K562 (cell line): Measurements from ENCODE around the gene CBFA2T3. TPM values are rescaled to one million over a fixed set of nuclear protein-coding genes. Genes with fewer than 3 reads are reported as not detected.

Source experiments
- ATAC-seq: fragments of 200-7000 bp; cut with Tn5 transposase; 3 replicates; pipeline ENCODE4 v1.9.1; 2020; ENCODE audit warnings: moderate library complexity
- BruUV-seq: library from RNA; stranded (reverse); fragments of 400-500 nt; replicated peaks from 2 replicates; lab custom pipeline; 2021; lab: Mats Ljungman, UMichigan
- CTCF ChIA-PET: fragments of 300-600 bp; formaldehyde crosslinking; extraction: SDS; loops from one replicate; lab custom pipeline; 2021; ENCODE audit warnings: low intra/inter-chr PET ratio; lab: Yijun Ruan, JAX
- POLR2A ChIA-PET: fragments of 300-600, 350-650 bp; sonication (Branson Sonifier 250); formaldehyde crosslinking; extraction: SDS; loops from one replicate; lab custom pipeline; 2021; ENCODE audit warnings: antibody characterized with exemption, inconsistent platforms; lab: Yijun Ruan, JAX
- DNase-seq, 4 experiments: peaks; one replicate each; pipeline versions ENCODE4 v3.0.0 to v3.0.0-alpha.2; 2011 to 2018; ENCODE audit warnings: low spot score in 3 of 4, mixed read lengths in 3 of 4; ENCODE audit errors: extremely low read depth in 1 of 4
- FAIRE-seq: peaks from 2 replicates; lab custom pipeline; 2011; peaks lifted over from hg19 to GRCh38; lab: Jason Lieb, UNC
- H2AFZ ChIP-seq: 2 replicates; pipeline ENCODE4 v1.6.0; 2011; ENCODE audit warnings: low read depth, low read length, control low read depth, inconsistent platforms
- H3K27ac ChIP-seq: fragments of 200-600 bp; 3 replicates; pipeline ENCODE4 v1.8.0; 2011; ENCODE audit warnings: low read depth, mild to moderate bottlenecking, control low read depth, inconsistent platforms, low read length, moderate library complexity, mixed read lengths; ENCODE audit errors: extremely low read depth
- H3K27me3 ChIP-seq, 2 experiments: fragments of 300-600 bp in 1 of 2; 2 replicates in 1 of 2; 3 replicates in 1 of 2; pipeline versions ENCODE4 v1.6.0 to v1.8.0; 2011; ENCODE audit warnings: inconsistent platforms in 2 of 2, low read length in 2 of 2, mild to moderate bottlenecking in 1 of 2, mixed read lengths in 1 of 2, moderate library complexity in 1 of 2; ENCODE audit not compliant: control insufficient read depth in 2 of 2, insufficient read depth in 2 of 2
- H3K36me3 ChIP-seq: fragments of 300-600 bp; 3 replicates; pipeline ENCODE4 v1.8.0; 2011; ENCODE audit warnings: mild to moderate bottlenecking, low read length, inconsistent platforms; ENCODE audit not compliant: control insufficient read depth, insufficient read depth
- H3K4me1 ChIP-seq, 2 experiments: fragments of 200-600 bp in 1 of 2; replicated peaks in 1 of 2; 2 replicates in 1 of 2; 3 replicates in 1 of 2; pipeline versions ENCODE4 v1.5.1 to v1.8.0; 2011; ENCODE audit warnings: inconsistent platforms in 2 of 2, low read length in 2 of 2, mild to moderate bottlenecking in 1 of 2, mixed read lengths in 1 of 2, moderate library complexity in 1 of 2; ENCODE audit not compliant: control insufficient read depth in 2 of 2, insufficient read depth in 2 of 2
- H3K4me2 ChIP-seq: 2 replicates; pipeline ENCODE4 v1.6.1; 2011; ENCODE audit warnings: low read length, control low read depth, inconsistent platforms, mixed read lengths; ENCODE audit not compliant: insufficient read depth
- H3K4me3 ChIP-seq: fragments of 200-600 bp; sonication (generic), shearing (Covaris generic); 2 replicates; pipeline ENCODE4 v1.5.1; 2016; ENCODE audit warnings: control low read depth, inconsistent platforms
- H3K79me2 ChIP-seq: fragments of 200-600 bp; 3 replicates; pipeline ENCODE4 v1.8.0; 2011; ENCODE audit warnings: low read length, inconsistent platforms; ENCODE audit not compliant: control insufficient read depth, insufficient read depth
- H3K9ac ChIP-seq, 2 experiments: 2 replicates each; pipeline versions ENCODE4 v1.6.0 to v1.6.1; 2011; ENCODE audit warnings: low read depth in 2 of 2, low read length in 2 of 2, control low read depth in 1 of 2, inconsistent platforms in 1 of 2, mild to moderate bottlenecking in 1 of 2, mixed read lengths in 1 of 2; ENCODE audit not compliant: insufficient read depth in 1 of 2
- H3K9me1 ChIP-seq: one replicate; pipeline ENCODE4 v1.6.0; 2011; ENCODE audit warnings: inconsistent platforms, mild to moderate bottlenecking, low read length, moderate library complexity; ENCODE audit not compliant: control insufficient read depth, insufficient read depth
- H3K9me3 ChIP-seq: replicated peaks from 2 replicates; pipeline ENCODE4 v1.5.1; 2011; ENCODE audit warnings: low read depth, low read length, inconsistent platforms; ENCODE audit not compliant: control insufficient read depth, insufficient read depth
- H4K20me1 ChIP-seq: replicated peaks from 2 replicates; pipeline ENCODE4 v1.6.1; 2011; ENCODE audit warnings: low read length, inconsistent platforms, mixed read lengths; ENCODE audit not compliant: control insufficient read depth, insufficient read depth
- CEBPB ChIP-seq: fragments of 450-650 bp; IDR thresholded peaks from 2 replicates; pipeline ENCODE4 v1.6.1; 2016; ENCODE audit warnings: missing genetic modification characterization, missing compliant biosample characterization
- FIP1L1 ChIP-seq: fragments of 200-400 bp; formaldehyde crosslinking; IDR thresholded peaks from 2 replicates; pipeline ENCODE4 v1.6.1; 2018; ENCODE audit warnings: mild to moderate bottlenecking, low read depth, low read length; ENCODE audit not compliant: poor library complexity, severe bottlenecking
- POLR2A ChIP-seq: fragments of 450-650 bp; conservative IDR thresholded peaks from 2 replicates; pipeline ENCODE4 v1.6.1; 2016
- POLR2G ChIP-seq: fragments of 200-400 bp; formaldehyde crosslinking; IDR thresholded peaks from 2 replicates; pipeline ENCODE4 v1.6.1; 2017; ENCODE audit warnings: low read depth, mild to moderate bottlenecking, antibody characterized with exemption, low read length, moderate library complexity
- RBFOX2 ChIP-seq: fragments of 200-400 bp; formaldehyde crosslinking; IDR thresholded peaks from 2 replicates; pipeline ENCODE4 v1.6.1; 2017; ENCODE audit warnings: low read depth, mild to moderate bottlenecking, low read length, moderate library complexity
- STAT6 ChIP-seq: sonication (generic); formaldehyde crosslinking; IDR thresholded peaks from 2 replicates; pipeline ENCODE4 v1.8.1; 2023; ENCODE audit warnings: mild to moderate bottlenecking, missing genetic modification reagents
- THAP7 ChIP-seq: fragments of 250-450 bp; sonication (Bioruptor Pico); IDR thresholded peaks from 2 replicates; pipeline ENCODE4 v1.5.0; 2021
- USF1 ChIP-seq: sonication (generic); formaldehyde crosslinking; IDR thresholded peaks from 2 replicates; pipeline ENCODE4 v1.9.0; 2022; ENCODE audit warnings: mild to moderate bottlenecking, missing genetic modification reagents
- USF2 ChIP-seq: sonication (generic); formaldehyde crosslinking; IDR thresholded peaks from 2 replicates; pipeline ENCODE4 v1.5.0; 2020; ENCODE audit warnings: missing genetic modification reagents
- ZNF133 ChIP-seq: fragments of 250-450 bp; sonication (Bioruptor Pico); IDR thresholded peaks from 2 replicates; pipeline ENCODE4 v1.4.0; 2020; ENCODE audit warnings: mild to moderate bottlenecking
- ZNF584 ChIP-seq: fragments of 200-800 bp; sonication (Bioruptor generic); IDR thresholded peaks from 2 replicates; pipeline ENCODE4 v1.6.1; 2016; ENCODE audit warnings: low read depth, mild to moderate bottlenecking, missing genetic modification characterization, missing compliant biosample characterization
- WGBS: fragments of 100-300 bp; shearing (Covaris generic); methylation state at CpG from one replicate; pipeline ENCODE4 v1.1.6; 2016; ENCODE audit warnings: low coverage, mixed read lengths; ENCODE audit not compliant: insufficient coverage; ENCODE audit errors: missing lambda C conversion rate; 5-methylcytosine and 5-hydroxymethylcytosine counted together
- in situ Hi-C: fragments of 300-500 bp; cut with MboI; formaldehyde crosslinking; loops from 4 replicates; pipeline ENCODE4 v1.15.0; 2018; ENCODE audit warnings: inconsistent platforms, mixed read lengths
- intact Hi-C: fragments of 100-400 bp; cut with micrococcal nuclease; formaldehyde crosslinking; loops from 2 replicates; pipeline ENCODE4 v1.14.2; 2022
- polyA plus RNA-seq, 8 experiments: library from polyadenylated mRNA; depleted of rRNA in 4 of 8; stranded (reverse) in 5 of 8; unstranded in 3 of 8; fragments of >200 nt; fragmentation: Nextera tagmentation in 2 of 8; fragmentation: Illumina TruSeq in 1 of 8; extraction: Ambion mirVana in 2 of 8; extraction: Trizol in 1 of 8; gene quantifications; 2 replicates each; pipeline versions ENCODE4 v1.2.1 to v1.2.3, GENCODE V29; 2011 to 2014; ENCODE audit warnings: inconsistent platforms in 1 of 8, missing spikeins in 1 of 8
- total RNA-seq, 7 experiments: library from RNA; depleted of rRNA in 6 of 7; stranded (reverse); fragments of >200 nt in 6 of 7; fragmentation: Illumina TruSeq in 2 of 7; extraction: Trizol in 2 of 7; gene quantifications; 2 replicates each; pipeline versions ENCODE4 v1.2.1 to v1.2.3, GENCODE V29; 2011 to 2021; ENCODE audit warnings: low replicate concordance in 1 of 7

CBFA2T3 gene
- total and polyA plus RNA-seq, 9 of the 15 experiments (the other 6 are each of a cell fraction or from before 2014, with no cell fraction given) = 2.3 to 145 (median 6.7) TPM

- H3K79me2 ChIP-seq = peaks cover 99% of the 10 kb centered on the region
- no peaks in the 10 kb centered on the region for H3K9me1 ChIP-seq
- peak overlapping the region in 1 of 2 experiments; percentile 46; a peak in 2 of 4 replicates for H3K9ac ChIP-seq
- H3K4me3 ChIP-seq = no peak overlapping the region
- in situ Hi-C loops = no loop called here
- H4K20me1 ChIP-seq = peaks cover 67% of the 10 kb centered on the region
- no peak for DNase-seq
- no peak; the same call in 2 of the 3 replicates for ATAC-seq
- peak; percentile 60 for TF ChIP-seq POLR2G
- TF ChIP-seq ZNF133 = no peak
- no peak for TF ChIP-seq THAP7 (CRISPR knock-in tag)
- TF ChIP-seq USF1 (CRISPR knock-in tag) = peak; percentile 19; the same call in 1 of the 2 replicates
- TF ChIP-seq CEBPB = no peak
- TF ChIP-seq STAT6 (CRISPR knock-in tag) = no peak
- TF ChIP-seq FIP1L1 = peak; percentile 23
- TF ChIP-seq POLR2A = 0 out of 2 replicates have a peak, but pooled peaks have one; percentile 22
- 0 out of 2 replicates have a peak, but pooled peaks have one; percentile 13 for TF ChIP-seq USF2 (CRISPR knock-in tag)
- TF ChIP-seq RBFOX2 = peak; percentile 33; the same call in 1 of the 2 replicates
- TF ChIP-seq ZNF584 (CRISPR knock-in tag) = no peak
- H3K4me2 ChIP-seq = no peak overlapping the region
- FAIRE-seq = no peak
- H3K4me1 ChIP-seq = peaks cover 9 to 73% of the 10 kb centered on the region in 2 experiments; a peak in 3 of 5 replicates
- no peak overlapping the region for H3K27ac ChIP-seq
- peaks cover 97% of the 10 kb centered on the region for H3K36me3 ChIP-seq
- WGBS = 90% methylated on average over 14 of the region's 29 CpGs
- no peak overlapping the region for H2AFZ ChIP-seq
- no TSS peak for BruUV-seq
- ChIA-PET POLR2A (interaction anchor here (0.9 to 2.0 kb wide), 3 partner anchors 9 to 130 kb away, joined by 3 to 6 read pairs (median 4); partner anchors contain the start of gene CBFA2T3), CTCF (no interaction called here)
- no peaks in the 10 kb centered on the region for H3K27me3 ChIP-seq
- intact Hi-C loops = no loop called here
- no peaks in the 10 kb centered on the region for H3K9me3 ChIP-seq
Observed at GRCh38 chr16:88967830-88968588, 9.0 kb downstream of the CBFA2T3 start.
